CD8-positive, alpha-beta memory T cell (primary cell): Measurements from ENCODE around the gene LAG3. TPM values are rescaled to one million over a fixed set of nuclear protein-coding genes. Genes with fewer than 3 reads are reported as not detected.

Experiments
- CTCF ChIA-PET: fragments of 350-600 bp; sonication (Branson Sonifier 250); formaldehyde crosslinking; loops from one replicate; lab custom pipeline; 2021; ENCODE audit warnings: antibody characterized with exemption; lab: Charles Lee
- POLR2A ChIA-PET: fragments of 350-600 bp; sonication (Branson Sonifier 250); formaldehyde crosslinking; loops from one replicate; lab custom pipeline; 2021; ENCODE audit warnings: antibody characterized with exemption; lab: Charles Lee
- DNase-seq, 5 donors: peaks; one replicate each; pipeline versions ENCODE4 v3.0.0 to v3.0.0-alpha.2; 2020 to 2022; ENCODE audit warnings: mixed read lengths in 1 of 5
- H3K27ac ChIP-seq: one replicate; pipeline ENCODE4 v1.7.0; 2013; ENCODE audit warnings: low read depth, mild to moderate bottlenecking, low read length, moderate library complexity
- H3K27me3 ChIP-seq: 2 replicates; pipeline ENCODE4 v1.7.0; 2013; ENCODE audit warnings: low read length, mild to moderate bottlenecking; ENCODE audit not compliant: insufficient read depth, poor library complexity, severe bottlenecking
- H3K36me3 ChIP-seq: 2 replicates; pipeline ENCODE4 v1.7.0; 2013; ENCODE audit warnings: mild to moderate bottlenecking, low read length, moderate library complexity; ENCODE audit not compliant: insufficient read depth
- H3K4me1 ChIP-seq: 2 replicates; pipeline ENCODE4 v1.7.0; 2013; ENCODE audit warnings: mild to moderate bottlenecking, low read length, moderate library complexity; ENCODE audit not compliant: insufficient read depth
- H3K4me3 ChIP-seq: 2 replicates; pipeline ENCODE4 v1.7.0; 2013; ENCODE audit warnings: mild to moderate bottlenecking, low read length
- H3K9me3 ChIP-seq: 2 replicates; pipeline ENCODE4 v1.7.0; 2013; ENCODE audit warnings: mild to moderate bottlenecking, low read length
- H3K27ac Mint-ChIP-seq, 8 donors: one replicate each; pipeline ENCODE4 v1.8.0; 2020 to 2021; ENCODE audit warnings: mixed read lengths in 8 of 8, mild to moderate bottlenecking in 6 of 8, inconsistent platforms in 3 of 8, moderate library complexity in 3 of 8
- H3K27me3 Mint-ChIP-seq, 2 donors: one replicate each; pipeline ENCODE4 v1.8.0; 2020 to 2021; ENCODE audit warnings: mixed read lengths in 2 of 2, mild to moderate bottlenecking in 1 of 2, moderate library complexity in 1 of 2
- H3K36me3 Mint-ChIP-seq, 3 donors: one replicate each; pipeline ENCODE4 v1.8.0; 2020 to 2021; ENCODE audit warnings: mixed read lengths in 3 of 3, inconsistent platforms in 1 of 3, mild to moderate bottlenecking in 1 of 3
- H3K4me1 Mint-ChIP-seq, 3 donors: one replicate each; pipeline ENCODE4 v1.8.0; 2020 to 2021; ENCODE audit warnings: mixed read lengths in 3 of 3, inconsistent platforms in 1 of 3, mild to moderate bottlenecking in 1 of 3
- H3K4me3 Mint-ChIP-seq, 7 donors: one replicate each; pipeline ENCODE4 v1.8.0; 2020 to 2021; ENCODE audit warnings: mixed read lengths in 7 of 7, mild to moderate bottlenecking in 6 of 7, moderate library complexity in 4 of 7, inconsistent platforms in 2 of 7
- H3K9me3 Mint-ChIP-seq, 5 donors: one replicate each; pipeline ENCODE4 v1.8.0; 2020 to 2022; ENCODE audit warnings: mixed read lengths in 5 of 5, mild to moderate bottlenecking in 3 of 5, moderate library complexity in 2 of 5, inconsistent platforms in 1 of 5
- polyA plus RNA-seq: library from polyadenylated mRNA; unstranded; fragments of 300-500 nt; fragmentation: Illumina TruSeq; gene quantifications from one replicate; pipeline ENCODE4 v1.2.3, GENCODE V29; 2021
- total RNA-seq, 2 experiments: library from RNA; stranded (reverse); gene quantifications; one replicate each; pipeline ENCODE4 v1.2.3, GENCODE V29; 2021

LAG3 gene
- total and polyA plus RNA-seq, 3 experiments from 2014 or later = 37.3 to 245 (median 236) TPM

DNA sequence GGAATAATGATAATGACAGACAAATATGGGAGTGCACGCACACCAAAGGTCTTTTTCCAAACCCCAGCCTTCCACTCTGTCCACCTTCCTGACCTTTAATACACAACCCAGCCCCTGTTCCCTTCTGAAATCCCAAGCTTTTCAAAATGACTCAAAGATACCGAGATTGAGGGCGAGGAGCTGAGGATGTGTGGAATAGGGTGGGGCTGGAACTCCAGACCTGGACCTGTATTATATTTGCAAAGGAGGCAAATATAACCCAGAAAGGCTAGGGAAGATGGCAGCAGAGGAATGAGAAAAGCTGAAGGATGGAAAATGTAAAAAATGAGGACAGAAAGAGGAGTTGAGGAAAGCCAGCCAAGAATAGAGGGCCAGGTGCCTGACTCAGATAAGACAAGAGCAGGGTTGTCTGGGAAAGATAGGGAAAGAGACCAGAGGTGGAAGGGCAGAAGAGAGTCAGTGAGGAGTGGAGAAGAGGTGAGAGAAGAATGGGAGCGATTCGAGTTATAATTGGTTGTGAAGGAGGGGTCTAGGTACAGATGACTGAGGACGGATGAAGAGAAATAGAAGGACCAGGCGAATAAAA, 7.2 kb upstream of the LAG3 start:
- Mint-ChIP-seq H3K27me3 (peaks cover 23 to 27% of the 10 kb centered on the region in 2 donors), H3K27ac (peak overlapping the region in 6 of 8 donors; percentile 10 to 85 (median 67)), H3K4me3 (peak overlapping the region; percentile 65 to 97 (median 80)), H3K9me3 (no peaks in the 10 kb centered on the region), H3K36me3 (peaks cover 0 to 2% (median 0%) of the 10 kb centered on the region in 3 donors), H3K4me1 (peaks cover 33 to 50% (median 40%) of the 10 kb centered on the region in 3 donors)
- Histone ChIP-seq H3K4me3 (no peak overlapping the region), H3K9me3 (no peaks in the 10 kb centered on the region), H3K36me3 (no peaks in the 10 kb centered on the region), H3K27ac (peak overlapping the region; percentile 33), H3K4me1 (peaks cover 30% of the 10 kb centered on the region), H3K27me3 (no peaks in the 10 kb centered on the region)
- DNase-seq = no peak
- ChIA-PET POLR2A (interaction anchor here (0.8 to 2.5 kb wide), 3 partner anchors 10 to 86 kb away, joined by 3 to 15 read pairs (median 5); partner anchors contain the start of genes CDCA3, MLF2 and USP5), CTCF (interaction anchor here (4.1 kb wide), 2 partner anchors 11 kb away, joined by 42 to 63 read pairs; partner anchors contain the start of gene MLF2)

DNA sequence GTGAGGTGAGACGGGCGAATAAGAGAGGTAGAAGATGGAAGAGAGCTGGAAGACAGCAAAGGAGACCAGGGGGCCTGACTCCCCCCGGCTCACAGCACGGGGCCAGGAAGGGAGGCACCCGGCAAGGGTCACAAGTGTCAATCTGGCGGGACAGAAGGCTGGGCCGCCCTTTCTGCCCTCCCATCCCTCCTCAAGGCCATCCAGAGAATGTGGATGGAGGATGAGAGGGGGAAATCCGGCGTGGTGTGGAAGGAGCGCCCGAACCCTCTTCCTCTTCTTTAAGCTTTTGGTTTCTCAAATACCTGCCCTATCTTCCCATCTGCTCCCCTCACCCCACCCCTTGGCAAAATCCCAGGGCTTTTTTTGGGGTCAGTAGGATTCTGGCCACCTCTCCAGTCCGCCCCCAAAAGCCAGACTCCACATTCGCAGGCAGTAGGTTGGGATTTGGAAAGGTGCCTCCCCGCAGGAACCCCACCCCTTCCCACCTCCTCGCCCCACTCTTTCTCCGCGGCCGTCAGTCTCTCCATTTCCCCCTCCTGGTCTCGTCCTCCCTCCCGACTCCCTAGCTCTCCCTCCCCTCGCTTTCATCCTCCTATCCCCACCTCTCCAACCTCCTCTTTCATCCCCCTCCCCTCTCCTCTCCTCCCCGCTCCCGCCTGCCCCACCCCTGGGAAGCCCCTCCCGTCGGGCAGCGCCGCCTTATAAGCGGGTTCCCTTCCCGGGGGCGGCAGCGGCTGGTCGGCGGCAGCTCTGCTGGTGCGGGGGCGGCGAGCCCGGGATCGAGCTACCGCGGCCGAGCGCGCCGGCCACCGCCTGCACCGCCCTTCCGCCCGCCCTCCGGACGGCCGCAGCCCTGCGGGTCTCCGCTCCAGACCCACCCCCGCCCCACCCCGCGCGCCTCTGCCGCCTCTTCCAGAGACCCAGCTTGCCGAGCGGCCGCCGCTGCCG, 6.4 kb upstream of the LAG3 start, which contains the start of gene PTMS:
PTMS (plus strand) TSS at position 730 of the 948 bp plus-strand sequence. CDS start 343 bp downstream, outside the sequence.
- Histone ChIP-seq H3K4me3 (peak within 1 kb of the TSS; percentile 55), H3K36me3 (no peaks in the 10 kb centered on the region), H3K27me3 (no peaks in the 10 kb centered on the region), H3K4me1 (peaks cover 32% of the 10 kb centered on the region), H3K27ac (peak within 1 kb of the TSS; percentile 54), H3K9me3 (no peaks in the 10 kb centered on the region)
- Mint-ChIP-seq H3K4me3 (peak within 1 kb of the TSS; percentile 84 to 97 (median 88)), H3K27ac (peak within 1 kb of the TSS; percentile 34 to 87 (median 76)), H3K27me3 (peaks cover 23 to 27% of the 10 kb centered on the region in 2 donors), H3K36me3 (peaks cover 0 to 2% (median 0%) of the 10 kb centered on the region in 3 donors), H3K4me1 (peaks cover 34 to 51% (median 42%) of the 10 kb centered on the region in 3 donors), H3K9me3 (no peaks in the 10 kb centered on the region)
- POLR2A ChIA-PET = interaction anchor here (0.6 to 2.5 kb wide), 5 partner anchors 13 to 153 kb away, joined by 3 to 15 read pairs (median 4); partner anchors contain the start of genes CDCA3, COPS7A, MLF2 and SPSB2
- CTCF ChIA-PET = interaction anchor here (0.7 to 4.1 kb wide), 18 partner anchors 8 to 321 kb away, joined by 3 to 63 read pairs (median 4); partner anchors contain the start of genes CDCA3, COPS7A, GPR162 and MLF2
- peak in 2 of 5 donors; percentile 24 to 54 for DNase-seq

DNA sequence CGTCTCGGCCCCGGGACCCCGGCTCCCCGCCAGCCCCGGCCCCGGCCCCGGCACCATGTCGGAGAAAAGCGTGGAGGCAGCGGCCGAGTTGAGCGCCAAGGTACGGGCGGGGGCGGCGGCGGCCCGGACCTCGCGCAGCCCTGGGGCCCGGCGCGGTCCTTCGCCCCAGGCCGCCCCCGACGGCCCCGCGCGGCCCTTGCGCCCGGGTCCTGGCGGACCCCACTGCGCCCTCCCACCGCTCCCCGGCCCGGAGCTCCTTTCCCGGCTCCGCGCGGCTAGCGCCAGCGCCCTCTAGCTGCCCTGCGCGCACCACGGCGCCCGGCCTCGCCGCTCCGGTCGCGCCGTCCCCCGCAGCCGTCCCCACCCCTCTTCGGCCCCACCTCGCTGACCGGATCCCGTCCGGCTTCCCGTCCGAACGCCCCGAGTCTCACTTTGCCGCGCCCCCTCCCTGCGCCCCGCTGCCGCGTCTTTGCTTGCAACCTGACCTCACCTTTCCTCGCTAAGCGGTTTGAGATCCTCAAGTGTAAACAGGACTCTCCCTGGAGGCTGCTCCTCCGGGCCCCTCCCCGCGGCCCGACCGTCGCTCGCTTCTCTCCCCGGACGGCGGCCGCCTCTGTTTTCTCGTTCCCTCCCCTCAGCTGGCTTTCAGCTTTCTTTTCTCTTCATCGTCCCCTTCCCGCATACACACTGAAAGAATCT, 5.5 kb upstream of the LAG3 start:
- Histone ChIP-seq H3K36me3 (no peaks in the 10 kb centered on the region), H3K27me3 (no peaks in the 10 kb centered on the region), H3K4me1 (peaks cover 41% of the 10 kb centered on the region), H3K9me3 (no peaks in the 10 kb centered on the region), H3K4me3 (peak overlapping the region; percentile 55), H3K27ac (peak overlapping the region; percentile 54)
- Mint-ChIP-seq H3K4me3 (peak overlapping the region; percentile 83 to 96 (median 86)), H3K9me3 (no peaks in the 10 kb centered on the region), H3K27me3 (peaks cover 23 to 27% of the 10 kb centered on the region in 2 donors), H3K36me3 (peaks cover 0 to 2% (median 0%) of the 10 kb centered on the region in 3 donors), H3K27ac (peak overlapping the region in 7 of 8 donors; percentile 14 to 87 (median 69)), H3K4me1 (peaks cover 41 to 60% (median 51%) of the 10 kb centered on the region in 3 donors)
- CTCF ChIA-PET = interaction anchor here (0.7 to 4.1 kb wide), 21 partner anchors 9 to 320 kb away, joined by 3 to 63 read pairs (median 4); partner anchors contain the start of genes CDCA3, COPS7A, GPR162 and MLF2
- DNase-seq = peak; percentile 40 to 69 (median 46)
- POLR2A ChIA-PET = interaction anchor here (0.5 to 2.5 kb wide), 5 partner anchors 14 to 106 kb away, joined by 3 to 15 read pairs (median 4); partner anchors contain the start of genes CDCA3, COPS7A, MLF2 and SPSB2

DNA sequence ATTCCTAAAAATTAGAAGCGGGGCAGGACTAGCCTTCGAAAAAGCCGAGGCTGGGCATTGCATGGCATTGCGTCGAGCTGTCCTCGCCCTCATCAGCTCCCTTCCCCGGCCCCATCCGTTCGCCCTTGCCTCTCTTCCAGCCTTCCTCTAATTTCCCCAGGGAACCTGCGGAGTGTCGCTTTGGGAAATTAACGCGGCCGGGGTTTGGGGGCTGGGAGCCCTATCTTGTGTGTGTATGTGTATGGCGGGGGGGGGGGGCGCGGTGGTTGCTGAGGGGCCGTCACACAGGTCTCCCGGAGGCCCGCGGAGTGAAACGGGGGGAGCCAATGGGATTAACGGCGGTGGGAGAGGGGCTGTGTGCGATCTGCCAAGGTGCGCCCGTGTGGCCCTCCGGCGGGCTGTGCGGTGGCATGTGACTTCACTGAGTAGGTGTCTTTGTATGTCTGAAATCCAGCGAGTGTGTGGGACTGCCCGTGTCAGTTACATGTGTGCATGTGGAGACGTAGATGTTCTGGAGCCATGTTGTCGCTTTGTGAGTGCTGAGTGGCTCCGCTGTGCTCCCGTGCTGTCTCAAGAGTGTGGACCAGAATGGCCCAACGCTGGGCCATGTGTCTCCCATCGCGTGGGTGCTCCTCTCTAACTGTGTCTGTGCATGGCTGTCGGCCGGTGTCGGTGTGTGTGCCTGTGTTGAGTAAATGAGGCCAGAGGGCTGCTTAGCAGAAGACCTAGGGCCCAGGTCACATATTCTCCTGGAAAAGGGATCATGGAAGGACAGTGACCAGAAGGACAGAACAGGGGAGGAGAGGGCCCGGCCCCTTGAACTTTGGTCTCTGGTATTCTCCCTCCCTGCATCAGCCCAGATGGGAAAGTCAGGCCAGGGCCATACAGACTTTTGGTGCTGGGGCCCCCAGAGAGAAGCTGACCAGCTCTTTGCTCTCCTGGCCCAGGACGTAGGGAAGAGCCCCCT, 4.7 kb upstream of the LAG3 start:
- Mint-ChIP-seq H3K4me1 (peaks cover 46 to 68% (median 55%) of the 10 kb centered on the region in 3 donors), H3K36me3 (peaks cover 0 to 2% (median 0%) of the 10 kb centered on the region in 3 donors), H3K27me3 (peaks cover 23 to 27% of the 10 kb centered on the region in 2 donors), H3K27ac (peak overlapping the region; percentile 15 to 89 (median 72)), H3K9me3 (no peaks in the 10 kb centered on the region), H3K4me3 (peak overlapping the region; percentile 83 to 96 (median 86))
- H3K36me3 ChIP-seq = no peaks in the 10 kb centered on the region
- H3K4me3 ChIP-seq = peak overlapping the region; percentile 55
- H3K27ac ChIP-seq = peak overlapping the region; percentile 54
- DNase-seq = no peak
- ChIA-PET POLR2A (interaction anchor here (0.5 to 2.5 kb wide), 5 partner anchors 14 to 105 kb away, joined by 3 to 15 read pairs (median 4); partner anchors contain the start of genes CDCA3, COPS7A, MLF2 and SPSB2), CTCF (interaction anchor here (1.0 to 4.1 kb wide), 18 partner anchors 9 to 319 kb away, joined by 3 to 63 read pairs (median 4); partner anchors contain the start of genes CDCA3, COPS7A, GPR162 and MLF2)
- no peaks in the 10 kb centered on the region for H3K9me3 ChIP-seq
- H3K4me1 ChIP-seq = peaks cover 49% of the 10 kb centered on the region
- no peaks in the 10 kb centered on the region for H3K27me3 ChIP-seq

DNA sequence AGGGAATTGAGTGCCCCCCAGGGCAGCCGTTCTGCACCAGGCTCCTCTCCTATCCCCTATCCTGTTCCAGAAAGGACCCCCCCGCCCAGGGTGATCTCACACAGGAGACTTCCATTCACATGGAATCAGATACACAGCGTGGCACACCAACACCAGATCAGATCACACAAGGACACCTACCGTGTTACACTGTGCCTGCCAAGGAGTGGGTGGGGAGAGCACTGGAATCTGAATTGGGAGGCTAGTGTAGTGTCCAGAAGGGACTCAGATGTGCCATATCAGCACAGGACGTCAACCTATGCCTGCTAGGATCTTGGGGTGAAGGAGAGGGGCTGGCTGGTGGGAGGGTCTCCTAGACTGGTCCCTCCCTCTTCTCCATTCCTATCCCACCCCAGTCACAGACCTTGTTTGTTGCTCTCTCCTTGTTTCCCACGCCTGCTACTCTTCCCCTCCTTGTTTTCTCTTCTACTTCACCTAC, 3.8 kb upstream of the LAG3 start:
- Histone ChIP-seq H3K27me3 (no peaks in the 10 kb centered on the region), H3K27ac (no peak overlapping the region), H3K4me3 (no peak overlapping the region), H3K9me3 (no peaks in the 10 kb centered on the region), H3K4me1 (peaks cover 56% of the 10 kb centered on the region), H3K36me3 (no peaks in the 10 kb centered on the region)
- H3K9me3 Mint-ChIP-seq = no peaks in the 10 kb centered on the region
- peak overlapping the region; percentile 26 to 84 (median 42) for H3K4me3 Mint-ChIP-seq
- ChIA-PET CTCF (interaction anchor here (4.1 kb wide), 2 partner anchors 8 to 15 kb away, joined by 42 to 63 read pairs; partner anchors contain the start of gene MLF2), POLR2A (no interaction called here)
- no peak for DNase-seq
- peaks cover 53 to 76% (median 60%) of the 10 kb centered on the region in 3 donors for H3K4me1 Mint-ChIP-seq
- H3K27ac Mint-ChIP-seq = peak overlapping the region in 6 of 8 donors; percentile 2 to 85 (median 40)
- peaks cover 19 to 27% of the 10 kb centered on the region in 2 donors for H3K27me3 Mint-ChIP-seq
- H3K36me3 Mint-ChIP-seq = peaks cover 0 to 2% (median 0%) of the 10 kb centered on the region in 3 donors

DNA sequence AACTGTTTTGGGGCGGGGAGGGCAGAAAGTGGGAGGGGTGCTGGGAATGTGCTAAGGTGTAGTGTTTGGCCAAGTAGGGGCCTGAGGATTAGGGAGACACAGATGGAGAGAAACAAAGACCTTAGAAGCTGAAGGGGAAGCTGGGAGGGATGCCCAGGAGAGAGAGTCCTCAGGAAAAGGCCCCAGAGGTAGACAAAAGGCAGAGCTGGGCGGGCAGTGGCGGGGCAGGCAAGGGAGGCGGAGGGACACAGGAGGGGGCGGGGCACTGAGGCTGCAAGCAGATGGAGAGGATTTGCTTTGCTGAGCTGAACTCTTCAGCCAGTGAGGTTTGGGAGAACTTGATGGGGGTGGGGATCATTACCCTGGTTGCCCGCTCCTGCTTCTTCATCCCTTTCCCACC, 3.3 kb upstream of the LAG3 start:
- Mint-ChIP-seq H3K4me3 (peak overlapping the region in 5 of 7 donors; percentile 25 to 83 (median 32)), H3K27me3 (peaks cover 20 to 27% of the 10 kb centered on the region in 2 donors)
- POLR2A ChIA-PET = no interaction called here

More for the DNA sequence above, 3.3 kb upstream of the LAG3 start:
- H3K4me3 ChIP-seq = no peak overlapping the region
- H3K9me3 ChIP-seq = no peaks in the 10 kb centered on the region
- Mint-ChIP-seq H3K9me3 (no peaks in the 10 kb centered on the region), H3K36me3 (peaks cover 0 to 2% (median 0%) of the 10 kb centered on the region in 3 donors), H3K4me1 (peaks cover 52 to 78% (median 58%) of the 10 kb centered on the region in 3 donors), H3K27ac (peak overlapping the region in 7 of 8 donors; percentile 19 to 88 (median 42))
- CTCF ChIA-PET = interaction anchor here (11.0 kb wide), 1 partner anchor 14 kb away, joined by 162 read pairs; the partner anchor contains the start of gene MLF2
- H3K27me3 ChIP-seq = no peaks in the 10 kb centered on the region
- no peak for DNase-seq
- H3K27ac ChIP-seq = no peak overlapping the region
- H3K36me3 ChIP-seq = no peaks in the 10 kb centered on the region
- peaks cover 53% of the 10 kb centered on the region for H3K4me1 ChIP-seq
